ENCODE results near the gene NHLH2.

The NHLH2 gene

DNA sequence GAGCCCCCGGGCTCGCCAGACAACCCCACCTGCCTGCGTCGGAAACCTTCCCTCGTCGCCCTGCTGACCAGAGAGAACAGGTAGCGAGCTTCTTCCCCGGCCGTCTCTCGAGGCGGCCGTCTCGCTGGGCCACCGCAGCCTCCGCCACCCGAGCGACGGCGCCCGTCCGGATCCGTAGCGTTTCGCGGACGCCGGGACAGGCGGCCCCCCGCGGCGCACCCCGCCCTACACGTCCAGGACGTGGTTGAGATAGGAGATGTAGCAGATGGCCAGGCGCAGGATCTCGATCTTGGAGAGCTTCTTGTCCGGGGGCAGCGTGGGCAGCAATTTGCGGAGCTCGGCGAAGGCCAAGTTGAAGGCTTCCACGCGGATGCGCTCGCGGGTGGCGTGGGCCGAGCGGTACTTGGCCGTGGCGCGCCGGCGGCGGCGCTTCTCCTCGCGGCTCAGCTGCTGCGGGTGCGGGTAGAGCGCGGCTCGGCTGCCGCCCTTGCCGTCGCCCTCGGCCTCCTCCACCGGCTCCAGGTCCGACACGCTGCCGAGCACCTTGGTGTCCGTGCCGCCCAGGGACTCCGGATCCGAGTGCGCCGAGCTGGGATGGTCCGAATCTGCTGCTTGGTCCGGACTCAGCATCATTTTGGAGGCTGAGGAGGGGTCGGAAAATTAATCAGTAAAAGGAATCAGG, 3.0 kb downstream of the NHLH2 start:
- DNase-seq, result peak; percentile 83

DNA sequence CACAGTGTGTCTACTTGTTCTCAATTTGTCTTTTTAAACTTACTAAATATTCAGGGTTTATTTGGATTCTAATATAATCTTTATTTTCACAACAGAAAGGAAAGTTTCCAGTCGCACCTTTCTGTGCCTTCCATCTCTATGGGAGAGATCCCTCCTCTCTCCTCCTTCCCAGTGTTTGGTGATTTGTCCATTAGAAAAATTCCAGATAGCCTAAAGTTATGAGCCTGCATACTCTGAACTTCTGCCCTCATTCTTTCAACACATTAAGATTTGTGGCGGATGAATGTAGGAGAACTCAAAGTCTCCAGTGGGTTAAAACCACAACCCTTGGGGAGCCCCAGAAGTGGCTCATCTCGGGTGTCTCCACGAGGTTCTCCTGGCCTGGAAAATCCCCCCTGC, 3.6 kb downstream of the NHLH2 start:
- DNase-seq, result no peak

DNA sequence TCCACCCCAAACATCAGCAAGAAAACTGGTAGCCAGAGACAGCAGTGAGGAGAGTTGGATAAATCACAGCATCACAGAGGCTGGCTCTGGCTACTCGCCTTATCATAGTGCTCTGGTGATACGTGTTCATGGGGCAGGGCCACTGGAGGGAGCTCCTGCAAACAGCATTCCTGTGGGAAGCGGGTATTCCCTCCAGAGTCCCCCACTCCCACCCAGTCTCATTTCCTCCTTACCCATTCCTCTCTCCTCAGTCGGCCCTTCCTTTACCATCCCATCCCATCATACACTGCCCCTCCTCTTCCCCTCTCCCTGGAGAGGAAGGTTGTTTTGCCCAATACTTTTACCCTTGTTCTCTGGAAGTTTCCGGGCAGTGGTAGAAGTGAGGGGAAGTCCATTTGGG, 7.1 kb downstream of the NHLH2 start:
- DNase-seq, result peak; percentile 49

DNA sequence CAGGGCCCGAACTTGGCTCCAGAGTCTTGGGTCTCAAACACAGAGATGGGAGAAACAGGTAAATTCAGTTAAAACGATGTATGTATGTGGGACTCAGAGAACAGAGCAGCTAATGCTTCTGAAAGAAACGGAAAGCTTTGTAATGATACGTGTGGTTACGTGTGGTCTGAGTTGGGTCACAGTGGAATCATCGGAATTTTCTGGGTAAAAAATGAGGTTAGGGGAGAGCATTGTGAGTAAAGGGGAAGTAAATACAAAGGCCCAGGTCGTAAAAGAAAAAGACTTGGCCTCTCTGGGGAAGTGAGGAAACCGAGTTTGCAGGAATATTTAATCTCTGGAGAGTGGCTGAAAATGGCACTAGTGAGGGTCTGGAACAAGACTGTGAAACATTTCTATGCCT, 8.3 kb downstream of the NHLH2 start:
- no peak for DNase-seq

DNA sequence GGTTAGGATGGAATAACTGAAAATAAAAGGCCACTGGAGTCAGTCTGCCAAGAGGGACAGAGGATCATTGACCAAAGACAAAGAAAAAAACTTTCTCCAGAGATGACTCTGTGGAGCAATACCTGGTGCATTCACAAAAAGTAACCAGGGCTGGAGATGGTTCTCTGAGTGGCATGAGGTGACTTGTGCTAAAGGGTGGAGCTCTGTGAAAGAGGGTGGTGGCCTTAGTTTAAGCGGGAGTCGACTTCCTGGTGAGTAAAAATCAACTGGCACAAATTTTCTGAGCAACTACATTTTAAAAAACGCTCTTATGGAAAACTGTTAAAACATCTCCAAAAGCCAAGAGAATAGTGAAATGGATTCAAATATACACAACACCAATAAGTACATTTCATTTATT, 10.0 kb downstream of the NHLH2 start:
- DNase-seq, result no peak

DNA sequence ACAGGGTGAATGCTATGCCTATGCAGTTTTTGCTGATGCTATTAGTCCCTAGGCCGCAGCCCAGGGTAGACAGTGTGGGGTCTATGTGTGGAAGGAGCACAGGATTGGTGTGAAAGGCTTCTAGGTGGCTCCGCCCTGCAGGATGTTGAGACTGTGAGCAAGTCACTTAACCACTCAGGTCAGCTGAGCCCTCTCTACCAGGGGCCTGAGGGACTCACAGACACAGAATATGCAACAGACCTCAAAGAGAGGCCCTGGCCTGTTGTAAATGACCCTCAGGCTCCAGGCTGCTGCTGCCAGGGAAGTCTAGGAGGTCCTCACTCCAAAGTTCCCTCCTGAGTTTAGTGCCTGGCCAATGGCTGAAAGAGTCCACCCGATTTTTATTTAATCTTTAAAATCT, 11.0 kb downstream of the NHLH2 start:
- peak; percentile 20 for DNase-seq

DNA sequence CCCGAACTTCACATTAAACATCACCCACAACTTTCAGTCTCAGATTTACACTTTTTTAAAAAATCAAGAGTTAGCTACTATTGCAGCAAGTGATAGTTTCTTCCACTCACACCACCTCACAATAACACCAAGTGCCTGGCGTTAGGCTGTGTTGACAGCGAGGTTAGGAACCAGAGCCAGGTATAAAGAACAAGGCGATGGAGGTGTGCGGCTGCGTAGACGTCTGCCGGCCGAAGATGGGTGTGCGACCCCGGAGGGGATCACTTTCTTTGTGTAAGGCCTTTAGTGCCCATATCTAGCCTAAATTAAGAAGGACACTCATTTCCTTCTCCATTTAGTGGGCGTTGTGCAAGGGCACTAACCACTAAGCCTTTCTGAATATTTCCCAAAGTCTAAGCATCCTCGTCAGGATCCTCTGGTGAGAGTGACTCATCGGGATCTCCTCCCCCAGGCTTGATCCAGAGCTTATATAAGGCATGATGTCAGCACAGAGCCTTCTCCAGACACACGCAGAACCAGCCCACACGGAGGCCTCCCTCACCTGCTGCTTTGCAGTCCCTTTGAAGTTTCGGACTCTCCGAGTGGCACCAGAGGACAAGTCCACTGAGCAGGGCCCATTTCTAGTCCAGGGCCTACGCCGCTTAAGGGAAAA, 11.8 kb downstream of the NHLH2 start:
- DNase-seq, result peak; percentile 31

DNA sequence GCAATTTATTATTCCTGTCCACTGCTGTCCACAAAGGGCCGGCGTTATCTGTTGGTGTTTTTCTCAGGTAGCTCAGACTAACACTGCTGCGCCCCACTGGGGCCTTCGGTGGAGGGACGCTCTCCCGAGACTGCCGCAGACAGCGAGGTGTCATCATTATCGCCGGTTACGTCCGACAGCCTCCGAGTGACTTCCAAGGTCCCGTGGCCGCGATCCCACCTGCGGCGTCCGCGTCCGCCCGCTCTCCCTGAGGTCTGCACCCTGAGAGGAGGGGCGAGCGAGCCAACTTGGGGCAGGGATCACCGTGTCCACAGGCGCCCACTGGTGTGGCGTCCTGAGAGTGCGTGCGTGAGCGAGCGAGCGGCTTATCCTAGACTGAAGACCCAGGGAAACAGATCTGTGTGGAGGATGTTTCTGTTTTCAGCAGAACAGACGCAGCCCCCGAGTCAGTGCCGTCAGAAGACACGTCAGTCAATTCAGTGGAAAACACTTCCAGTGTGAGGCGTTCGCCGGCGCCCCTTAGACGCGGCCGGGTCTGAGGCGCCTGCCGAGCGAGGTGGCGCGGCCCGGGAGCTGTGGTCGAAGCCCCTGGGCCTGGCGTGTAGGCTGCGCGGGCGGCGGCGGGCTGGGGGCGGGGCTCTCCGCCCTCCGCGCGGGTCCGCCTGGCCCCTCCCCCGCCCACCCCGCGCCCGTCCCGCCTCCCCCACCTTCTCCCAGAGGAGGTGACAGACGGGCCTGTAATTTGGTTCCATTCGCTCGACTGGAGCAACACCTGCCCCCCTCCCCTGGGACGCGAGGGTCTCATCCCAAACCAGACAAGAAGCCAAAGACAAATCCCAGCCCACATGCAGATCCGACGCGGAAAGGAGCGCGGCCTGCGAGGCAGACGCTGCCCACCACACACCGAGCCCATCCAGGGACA, 12.6 kb downstream of the NHLH2 start:
- DNase-seq, result peak; percentile 70

DNA sequence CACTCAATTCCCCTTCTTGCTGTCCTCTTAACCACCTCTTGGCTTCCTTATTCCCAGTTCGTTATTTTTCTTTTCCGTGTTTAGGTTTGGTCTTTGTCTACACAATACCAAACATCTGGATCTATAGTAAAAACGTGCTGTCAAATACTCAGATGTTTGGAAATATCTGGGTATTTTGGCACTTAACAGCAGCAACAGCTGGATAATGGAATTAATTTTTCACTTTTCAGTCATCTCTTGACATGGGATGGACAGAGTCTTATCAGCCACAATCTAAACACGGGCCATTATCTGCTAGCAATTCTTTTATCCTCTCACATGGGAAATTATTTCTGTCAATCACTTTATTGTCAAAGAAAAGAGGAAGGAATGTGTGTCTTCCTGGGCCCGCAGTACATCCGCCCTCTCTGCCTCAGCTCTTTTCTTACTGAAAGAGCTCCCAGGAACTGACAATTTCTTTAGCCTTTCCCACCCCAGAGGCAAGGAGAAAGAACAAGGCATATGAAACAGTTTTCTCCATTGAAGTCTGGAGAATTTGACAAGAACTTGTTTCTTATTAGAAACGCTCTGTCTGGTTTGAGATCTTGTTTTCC, 13.4 kb downstream of the NHLH2 start:
- no peak for DNase-seq

DNA sequence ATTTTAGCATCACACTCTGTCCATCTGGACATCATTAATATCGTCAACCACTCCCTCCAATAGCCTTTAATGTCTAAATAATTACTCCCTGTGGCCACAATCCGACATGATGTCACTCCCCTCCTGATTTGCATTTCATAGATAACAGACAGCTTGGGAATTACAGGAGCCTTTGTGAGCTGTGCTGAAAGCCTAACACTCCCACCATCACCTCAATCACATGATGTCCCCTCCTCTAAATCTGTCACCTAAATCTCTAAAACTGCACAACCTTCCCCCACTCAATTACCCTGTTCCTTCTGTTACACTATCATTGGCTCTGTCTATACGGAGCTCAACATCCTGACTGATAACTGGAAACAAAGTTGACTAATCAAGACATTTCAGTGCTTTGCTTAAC, 14.3 kb downstream of the NHLH2 start:
- peak; percentile 67 for DNase-seq

DNA sequence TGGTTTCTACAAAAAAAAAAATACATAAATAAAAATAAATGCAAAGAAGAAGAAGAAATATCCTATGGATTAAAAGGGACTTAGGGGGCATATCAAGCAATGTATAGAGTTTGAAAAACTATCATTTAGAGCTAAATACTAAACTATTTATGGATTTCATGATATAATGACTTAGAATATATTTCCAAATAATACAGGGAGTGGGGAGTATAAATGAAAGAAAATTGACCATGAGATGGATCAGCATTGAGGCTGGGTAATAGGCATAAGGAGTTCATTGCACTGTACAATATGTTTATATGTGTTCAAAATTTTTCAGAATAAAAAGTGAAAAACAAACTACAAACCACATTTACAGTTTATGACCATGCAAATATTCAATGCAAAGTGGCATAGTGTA, 18.8 kb downstream of the NHLH2 start:
- DNase-seq, result no peak

DNA sequence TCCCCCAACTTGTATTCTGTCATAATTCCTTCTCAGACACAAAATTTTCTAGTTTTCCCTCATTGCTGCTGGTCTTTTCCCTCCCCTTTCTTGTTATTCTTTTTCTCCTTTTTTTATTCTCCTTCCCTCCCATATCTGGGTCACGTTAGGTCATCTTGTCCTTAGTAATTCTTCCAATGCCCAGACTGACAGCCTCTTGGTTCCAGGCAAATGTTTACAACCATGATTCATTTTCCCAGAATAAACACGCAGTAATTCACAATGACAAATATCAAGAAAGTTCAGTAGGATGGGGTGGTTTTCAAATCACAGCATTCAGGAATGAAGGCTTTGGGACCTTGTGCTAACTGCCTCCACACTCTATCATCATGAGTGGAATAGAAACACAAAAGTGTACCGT, 25.2 kb downstream of the NHLH2 start:
- DNase-seq, result no peak

DNA sequence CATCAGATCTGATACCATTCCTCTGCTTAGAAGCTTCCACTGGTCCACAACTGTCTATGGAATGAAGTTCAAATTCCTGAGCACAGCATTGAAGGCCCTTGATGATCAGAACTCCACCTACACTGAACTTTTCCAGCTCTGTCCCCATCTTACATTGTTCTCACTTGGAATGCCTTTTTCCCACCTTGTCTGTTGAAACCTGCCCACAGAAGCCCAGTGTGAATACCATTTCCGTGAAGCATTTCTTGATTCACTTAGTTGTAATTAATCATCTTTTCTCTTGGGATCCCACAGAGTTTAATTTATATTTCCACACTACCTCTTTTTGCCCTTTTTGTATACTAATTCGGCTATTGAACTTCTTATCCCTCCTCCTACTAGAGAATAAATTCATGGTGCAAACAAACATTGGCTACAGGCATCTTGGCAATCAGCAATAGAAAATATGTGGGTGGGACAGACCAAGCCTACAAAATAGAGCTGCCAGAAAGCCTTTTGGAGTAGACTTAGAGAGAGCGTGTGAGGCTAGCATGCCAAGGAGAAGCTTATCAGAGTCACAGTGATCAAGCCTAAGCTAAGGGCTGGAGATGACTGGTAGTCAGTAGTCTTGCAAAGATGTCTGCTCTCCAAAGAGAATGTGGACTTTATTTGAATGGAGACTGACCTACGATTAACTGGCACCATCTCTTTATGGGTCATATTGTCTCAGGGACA, 26.1 kb downstream of the NHLH2 start:
- no peak for DNase-seq

DNA sequence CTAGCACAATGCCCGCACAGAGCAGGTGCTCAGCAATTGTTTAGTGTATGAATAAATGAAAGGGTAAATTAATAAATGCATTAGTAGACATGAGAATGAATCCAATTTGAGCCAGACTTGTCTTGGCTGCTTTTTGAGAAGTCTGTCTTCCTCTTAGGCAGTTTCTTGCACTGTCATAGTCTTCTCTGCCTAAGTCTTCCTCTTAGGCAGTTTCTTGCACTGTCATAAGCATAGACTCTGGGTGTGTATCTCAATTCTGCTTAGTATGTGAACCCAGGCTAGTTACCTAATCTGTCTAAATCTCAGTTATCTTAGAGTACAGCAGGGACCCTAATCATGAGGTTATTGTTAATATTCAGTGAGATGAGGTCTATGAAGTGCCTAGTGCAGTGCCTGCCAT, 27.2 kb downstream of the NHLH2 start:
- no peak for DNase-seq

DNA sequence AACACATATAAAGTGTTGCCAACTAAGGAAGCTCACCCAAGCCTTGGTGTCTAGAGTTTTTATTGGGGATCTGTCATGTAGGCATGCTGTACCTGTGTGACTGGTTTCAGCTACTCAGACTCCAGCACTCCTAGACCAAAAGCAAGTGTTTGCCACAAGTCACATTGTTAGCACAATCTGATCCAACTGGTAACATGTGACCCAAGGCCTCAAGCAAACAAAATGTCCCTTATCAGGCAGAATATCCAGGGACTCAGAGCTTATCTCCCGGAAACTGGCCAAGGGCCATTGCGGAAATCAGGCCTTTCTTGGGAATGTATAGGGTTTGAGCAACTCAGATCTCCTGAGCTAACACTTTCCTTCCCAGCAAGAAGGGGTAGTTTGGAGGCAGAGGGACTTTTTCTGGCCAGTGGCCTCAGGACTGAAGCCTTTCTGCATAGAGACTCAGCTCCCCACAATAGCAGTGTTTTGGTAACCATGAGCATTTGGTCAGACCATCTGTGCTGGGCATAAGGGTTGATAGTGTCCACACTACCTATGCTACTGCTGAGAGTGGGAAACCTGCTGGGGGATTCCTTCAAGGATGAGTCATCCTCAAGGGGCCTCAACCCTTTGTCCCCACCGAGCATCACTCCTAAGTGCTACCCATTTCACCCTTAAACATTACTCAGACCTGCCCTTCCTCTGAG, 29.6 kb downstream of the NHLH2 start:
- DNase-seq, result no peak

DNA sequence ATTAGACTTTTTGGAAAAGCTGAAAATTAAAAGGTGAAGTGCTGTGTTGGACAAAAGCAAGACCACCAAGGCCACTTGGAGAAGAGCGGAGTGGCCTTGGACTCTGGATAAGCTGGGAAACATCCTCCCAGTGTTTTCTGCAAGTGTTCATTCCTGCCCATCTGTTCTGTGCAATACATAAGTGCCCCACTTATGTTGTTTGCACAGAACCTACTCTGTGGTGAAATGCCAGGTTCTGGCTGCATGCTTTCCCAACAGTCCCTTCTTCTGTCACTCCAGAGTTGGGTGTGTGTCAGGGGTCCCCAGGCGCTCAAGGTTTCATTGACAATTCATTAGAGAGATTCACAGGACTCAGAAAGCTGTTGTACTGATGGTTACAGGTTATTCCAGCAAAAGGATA, 30.3 kb downstream of the NHLH2 start:
- peak; percentile 72 for DNase-seq

DNA sequence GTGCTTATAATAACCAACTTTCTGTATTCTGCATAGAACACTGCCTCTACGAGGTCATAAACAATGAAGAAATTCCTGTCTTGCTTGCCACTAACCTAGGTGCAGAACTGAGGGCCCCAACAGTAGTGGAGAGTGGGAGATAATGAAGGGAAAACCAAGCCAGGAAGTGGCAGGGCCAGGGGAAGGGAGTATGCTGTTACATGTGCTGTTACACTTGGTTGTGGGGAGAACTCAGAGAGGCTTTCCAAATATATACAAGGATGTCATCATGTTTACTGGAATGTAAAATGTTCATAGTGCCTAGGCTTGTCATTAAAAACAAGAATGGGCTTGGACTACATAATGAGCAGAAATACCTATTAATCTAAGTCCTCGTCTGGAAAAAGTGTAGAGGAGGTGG, 31.1 kb downstream of the NHLH2 start:
- DNase-seq, result no peak

DNA sequence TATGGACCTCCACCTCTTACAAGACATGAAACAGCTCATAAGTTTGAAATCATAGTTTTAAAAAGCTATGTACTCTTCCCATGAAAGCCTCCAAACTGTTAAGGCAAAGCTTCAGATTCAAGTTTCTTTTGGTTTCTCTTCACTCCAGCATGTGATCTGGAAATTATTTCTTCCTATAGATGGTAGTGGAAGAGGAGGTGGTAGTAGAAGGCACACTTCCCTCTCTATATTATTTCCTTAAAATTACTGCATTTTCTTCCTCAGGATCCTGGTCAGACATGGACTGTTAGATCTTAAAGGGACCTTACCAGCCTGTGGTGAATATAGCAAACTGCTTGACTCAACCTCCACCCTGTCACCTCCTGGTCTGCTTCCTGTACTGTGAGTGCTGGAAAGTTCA, 31.9 kb downstream of the NHLH2 start:
- no peak for DNase-seq

DNA sequence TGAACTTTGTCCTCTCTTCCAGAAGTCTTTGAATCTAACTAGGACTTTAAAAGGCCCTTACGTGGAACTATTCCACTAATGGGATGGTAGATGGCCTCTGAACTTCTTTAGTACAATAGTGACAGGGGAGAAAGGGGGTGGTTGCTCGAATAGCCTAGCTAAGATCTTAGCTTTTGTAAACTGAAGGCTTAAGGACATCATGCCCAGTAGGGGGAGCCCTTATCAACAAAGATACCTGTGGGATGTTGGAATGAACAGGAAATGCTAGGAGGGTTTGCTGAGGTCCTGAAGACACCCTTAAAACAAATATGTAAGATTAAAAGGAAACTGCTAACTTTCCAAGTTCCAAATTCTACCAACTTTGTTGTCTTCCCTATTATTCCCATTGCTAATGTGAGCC, 33.2 kb downstream of the NHLH2 start:
- DNase-seq, result peak; percentile 80

DNA sequence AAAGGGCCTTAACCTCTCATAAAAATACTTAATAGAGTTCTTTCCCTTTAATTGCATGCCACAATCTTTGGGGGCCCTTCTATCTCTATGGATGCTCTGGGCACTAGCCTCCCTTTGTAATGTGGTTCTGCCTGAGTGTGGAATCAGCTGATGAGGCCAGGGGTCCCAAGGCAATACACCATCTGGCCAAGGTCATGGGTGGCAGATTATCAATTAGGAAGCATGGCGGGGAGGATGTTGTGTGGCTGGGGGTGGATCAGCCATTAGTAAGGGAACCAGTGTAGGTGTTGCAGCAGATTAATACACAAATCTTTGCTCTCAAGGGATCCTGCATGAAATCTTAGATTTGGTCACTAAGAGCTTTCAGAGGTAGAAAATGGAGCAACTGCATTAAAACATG, 35.3 kb downstream of the NHLH2 start:
- DNase-seq, result peak; percentile 22

DNA sequence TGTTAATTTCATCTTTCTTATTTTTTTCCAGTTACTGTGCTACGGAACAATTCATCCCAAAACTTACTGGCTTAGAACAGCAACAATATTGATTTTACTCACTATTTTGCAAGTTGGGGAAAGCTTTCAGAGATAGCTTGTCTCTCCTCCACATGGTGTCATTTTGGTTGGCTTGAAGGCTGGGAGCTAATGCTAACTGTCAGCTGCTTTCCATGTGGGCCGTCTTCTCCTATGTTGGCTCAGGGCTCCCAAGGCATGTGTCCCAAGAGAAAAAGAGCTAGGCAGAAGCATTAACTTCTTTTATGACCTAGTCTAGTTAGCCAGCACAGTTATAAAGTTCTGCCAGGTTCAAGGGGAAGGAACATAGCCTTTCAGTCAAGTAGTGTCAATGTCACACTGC, 38.5 kb downstream of the NHLH2 start:
- DNase-seq, result no peak

DNA sequence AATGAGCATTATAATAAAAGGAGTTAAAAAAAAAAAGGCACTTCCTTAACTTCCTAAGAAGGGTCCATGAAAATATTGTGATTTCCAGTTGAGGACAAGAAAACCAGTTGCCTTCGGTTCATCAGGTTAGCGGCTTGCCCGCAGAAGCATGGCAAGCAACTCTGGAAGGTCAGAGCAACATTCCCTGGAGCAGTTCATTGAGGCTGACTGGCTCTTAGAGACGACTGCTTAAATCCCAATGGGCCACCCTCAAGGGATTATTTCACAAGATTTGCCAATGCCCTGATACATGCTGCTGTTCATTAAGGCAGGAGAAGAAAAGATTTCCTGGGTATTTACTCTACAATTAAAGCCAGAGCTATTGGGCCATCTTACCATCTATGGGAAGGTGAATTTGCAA, 43.4 kb downstream of the NHLH2 start:
- DNase-seq, result peak; percentile 51
